WTC11 (cell line): ENCODE data around the gene C1orf198. TPM values are rescaled to one million over a fixed set of nuclear protein-coding genes. Genes with fewer than 3 reads are reported as not detected.

Source experiments
- ATAC-seq: fragments of 200-7000 bp; cut with Tn5 transposase; 2 replicates; pipeline ENCODE4 v1.10.0; 2021; ENCODE audit warnings: mild to moderate bottlenecking, moderate library complexity
- CTCF ChIA-PET: fragments of 300-600 bp; sonication (Branson Sonifier 250); formaldehyde crosslinking; loops from one replicate; lab custom pipeline; 2021; ENCODE audit warnings: antibody characterized with exemption; lab: Charles Lee
- POLR2A ChIA-PET: fragments of 350-600 bp; sonication (Branson Sonifier 250); formaldehyde crosslinking; loops from one replicate; lab custom pipeline; 2021; ENCODE audit warnings: antibody characterized with exemption; lab: Charles Lee
- DNase-seq: peaks from one replicate; pipeline ENCODE4 v3.0.0; 2021; ENCODE audit warnings: low spot score
- H3K27ac Mint-ChIP-seq: 2 replicates; pipeline ENCODE4 v1.8.0; 2021; ENCODE audit warnings: mixed read lengths
- H3K27me3 Mint-ChIP-seq: 2 replicates; pipeline ENCODE4 v1.8.0; 2021; ENCODE audit warnings: low read depth, mild to moderate bottlenecking, moderate library complexity, mixed read lengths
- H3K36me3 Mint-ChIP-seq: 2 replicates; pipeline ENCODE4 v1.8.0; 2021; ENCODE audit warnings: mixed read lengths
- H3K4me1 Mint-ChIP-seq: 2 replicates; pipeline ENCODE4 v1.8.0; 2022; ENCODE audit warnings: mixed read lengths
- H3K4me3 Mint-ChIP-seq: 2 replicates; pipeline ENCODE4 v1.8.0; 2021; ENCODE audit warnings: mild to moderate bottlenecking, moderate library complexity, mixed read lengths
- H3K9me3 Mint-ChIP-seq: 2 replicates; pipeline ENCODE4 v1.8.0; 2021; ENCODE audit warnings: mixed read lengths
- ESRRA ChIP-seq: sonication (generic); formaldehyde crosslinking; IDR thresholded peaks from 2 replicates; pipeline ENCODE4 v1.8.1; 2022; ENCODE audit warnings: mild to moderate bottlenecking, missing genetic modification reagents, borderline replicate concordance
- FOXJ3 ChIP-seq: sonication (generic); formaldehyde crosslinking; IDR thresholded peaks from 2 replicates; pipeline ENCODE4 v1.9.0; 2021; ENCODE audit warnings: missing genetic modification reagents, mild to moderate bottlenecking, borderline replicate concordance
- JAZF1 ChIP-seq: fragments of 250-450 bp; sonication (Bioruptor Pico); IDR thresholded peaks from 2 replicates; pipeline ENCODE4 v1.9.0; 2021; ENCODE audit warnings: moderate library complexity, mild to moderate bottlenecking, inconsistent platforms
- MXD4 ChIP-seq: fragments of 250-450 bp; sonication (Bioruptor Pico); IDR thresholded peaks from 2 replicates; pipeline ENCODE4 v1.8.0; 2021; ENCODE audit warnings: mild to moderate bottlenecking, moderate library complexity, borderline replicate concordance
- MYBL2 ChIP-seq: sonication (generic); formaldehyde crosslinking; IDR thresholded peaks from 2 replicates; pipeline ENCODE4 v1.8.1; 2023; ENCODE audit warnings: mild to moderate bottlenecking, moderate library complexity, missing genetic modification reagents
- NFATC4 ChIP-seq: fragments of 250-450 bp; sonication (Bioruptor Pico); IDR thresholded peaks from 2 replicates; pipeline ENCODE4 v1.9.0; 2021; ENCODE audit warnings: mild to moderate bottlenecking
- NFE2L1 ChIP-seq: sonication (generic); formaldehyde crosslinking; IDR thresholded peaks from 2 replicates; pipeline ENCODE4 v1.8.1; 2023; ENCODE audit warnings: missing genetic modification reagents
- OVOL2 ChIP-seq: fragments of 250-450 bp; sonication (Bioruptor Pico); IDR thresholded peaks from 2 replicates; pipeline ENCODE4 v1.9.0; 2021; ENCODE audit warnings: mild to moderate bottlenecking, borderline replicate concordance
- TEAD4 ChIP-seq: sonication (generic); formaldehyde crosslinking; IDR thresholded peaks from 2 replicates; pipeline ENCODE4 v1.8.0; 2022; ENCODE audit warnings: mild to moderate bottlenecking, missing genetic modification reagents
- TP53 ChIP-seq: sonication (generic); formaldehyde crosslinking; IDR thresholded peaks from 2 replicates; pipeline ENCODE4 v1.8.1; 2023; ENCODE audit warnings: mild to moderate bottlenecking, missing genetic modification reagents
- ZBTB21 ChIP-seq: sonication (generic); formaldehyde crosslinking; IDR thresholded peaks from 2 replicates; pipeline ENCODE4 v1.8.1; 2023; ENCODE audit warnings: mild to moderate bottlenecking, missing genetic modification reagents, borderline replicate concordance
- ZNF138 ChIP-seq: sonication (generic); formaldehyde crosslinking; conservative IDR thresholded peaks from 2 replicates; pipeline ENCODE4 v1.8.1; 2022; ENCODE audit warnings: mild to moderate bottlenecking, moderate library complexity, missing genetic modification reagents
- ZNF232 ChIP-seq: sonication (generic); formaldehyde crosslinking; IDR thresholded peaks from 2 replicates; pipeline ENCODE4 v1.8.0; 2022; ENCODE audit warnings: mild to moderate bottlenecking, missing genetic modification reagents
- ZNF317 ChIP-seq: sonication (generic); formaldehyde crosslinking; IDR thresholded peaks from 2 replicates; pipeline ENCODE4 v1.8.1; 2023; ENCODE audit warnings: low read depth, mild to moderate bottlenecking, moderate library complexity, missing genetic modification reagents, borderline replicate concordance
- ZNF396 ChIP-seq: fragments of 250-450 bp; sonication (Bioruptor Pico); IDR thresholded peaks from 2 replicates; pipeline ENCODE4 v1.8.0; 2021; ENCODE audit warnings: mild to moderate bottlenecking, moderate library complexity, borderline replicate concordance
- total RNA-seq: library from RNA; stranded (reverse); gene quantifications from 3 replicates; pipeline ENCODE4 v1.2.3, GENCODE V29; 2021
- TF ChIP-seq, protein P1 (sequence below): sonication (generic); formaldehyde crosslinking; conservative IDR thresholded peaks from 2 replicates; pipeline ENCODE4 v1.8.1; 2023; ENCODE audit warnings: mild to moderate bottlenecking, low read depth, missing genetic modification reagents, moderate library complexity
- TF ChIP-seq, protein P2 (sequence below): sonication (generic); formaldehyde crosslinking; IDR thresholded peaks from 2 replicates; pipeline ENCODE4 v1.8.0; 2022; ENCODE audit warnings: mild to moderate bottlenecking, missing genetic modification reagents
- TF ChIP-seq, protein P3 (sequence below): fragments of 250-450 bp; sonication (Bioruptor Pico); IDR thresholded peaks from 2 replicates; pipeline ENCODE4 v1.8.0; 2021; ENCODE audit warnings: mild to moderate bottlenecking
- TF ChIP-seq, protein P4 (sequence below): sonication (generic); formaldehyde crosslinking; IDR thresholded peaks from 2 replicates; pipeline ENCODE4 v1.8.0; 2023; ENCODE audit warnings: missing genetic modification reagents
- TF ChIP-seq, protein P5 (sequence below): sonication (generic); formaldehyde crosslinking; IDR thresholded peaks from 2 replicates; pipeline ENCODE4 v1.8.1; 2022; ENCODE audit warnings: mild to moderate bottlenecking, moderate library complexity, missing genetic modification reagents

Gene C1orf198
- total RNA-seq, 1 experiment from 2014 or later = 26.9 TPM

DNA sequence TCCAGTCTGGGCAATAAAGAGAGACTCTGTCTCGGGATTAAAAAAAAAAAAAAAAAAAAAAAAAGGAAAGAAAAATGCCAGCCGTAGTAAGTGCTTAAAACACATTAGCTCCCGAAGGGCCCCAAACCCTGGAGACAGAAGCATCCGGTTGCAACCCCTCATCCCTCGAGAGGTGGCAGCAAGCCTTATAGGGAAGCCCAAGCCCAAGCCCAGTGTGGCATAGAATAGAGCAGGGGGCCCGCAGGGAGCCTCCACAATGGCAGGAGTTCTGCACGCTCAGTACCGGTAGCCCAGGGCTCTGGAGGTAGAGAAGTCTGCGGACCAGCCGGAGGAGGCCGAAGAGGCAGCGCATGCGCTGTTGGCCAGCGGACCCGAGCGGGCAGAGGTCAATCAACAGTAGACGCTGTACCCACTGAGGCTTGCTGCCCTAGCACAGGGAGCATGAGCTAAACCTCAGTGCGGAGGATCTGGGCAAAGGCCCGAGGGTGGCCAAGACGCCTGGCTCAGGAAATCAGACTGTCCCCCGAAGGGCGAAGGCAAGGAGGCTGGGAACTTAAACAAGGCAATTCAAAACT is 34.1 kb upstream of the C1orf198 start (continued):
- TF ChIP-seq, protein P1, sequence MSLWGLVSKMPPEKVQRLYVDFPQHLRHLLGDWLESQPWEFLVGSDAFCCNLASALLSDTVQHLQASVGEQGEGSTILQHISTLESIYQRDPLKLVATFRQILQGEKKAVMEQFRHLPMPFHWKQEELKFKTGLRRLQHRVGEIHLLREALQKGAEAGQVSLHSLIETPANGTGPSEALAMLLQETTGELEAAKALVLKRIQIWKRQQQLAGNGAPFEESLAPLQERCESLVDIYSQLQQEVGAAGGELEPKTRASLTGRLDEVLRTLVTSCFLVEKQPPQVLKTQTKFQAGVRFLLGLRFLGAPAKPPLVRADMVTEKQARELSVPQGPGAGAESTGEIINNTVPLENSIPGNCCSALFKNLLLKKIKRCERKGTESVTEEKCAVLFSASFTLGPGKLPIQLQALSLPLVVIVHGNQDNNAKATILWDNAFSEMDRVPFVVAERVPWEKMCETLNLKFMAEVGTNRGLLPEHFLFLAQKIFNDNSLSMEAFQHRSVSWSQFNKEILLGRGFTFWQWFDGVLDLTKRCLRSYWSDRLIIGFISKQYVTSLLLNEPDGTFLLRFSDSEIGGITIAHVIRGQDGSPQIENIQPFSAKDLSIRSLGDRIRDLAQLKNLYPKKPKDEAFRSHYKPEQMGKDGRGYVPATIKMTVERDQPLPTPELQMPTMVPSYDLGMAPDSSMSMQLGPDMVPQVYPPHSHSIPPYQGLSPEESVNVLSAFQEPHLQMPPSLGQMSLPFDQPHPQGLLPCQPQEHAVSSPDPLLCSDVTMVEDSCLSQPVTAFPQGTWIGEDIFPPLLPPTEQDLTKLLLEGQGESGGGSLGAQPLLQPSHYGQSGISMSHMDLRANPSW (CRISPR knock-in tag) = no peak

DNA sequence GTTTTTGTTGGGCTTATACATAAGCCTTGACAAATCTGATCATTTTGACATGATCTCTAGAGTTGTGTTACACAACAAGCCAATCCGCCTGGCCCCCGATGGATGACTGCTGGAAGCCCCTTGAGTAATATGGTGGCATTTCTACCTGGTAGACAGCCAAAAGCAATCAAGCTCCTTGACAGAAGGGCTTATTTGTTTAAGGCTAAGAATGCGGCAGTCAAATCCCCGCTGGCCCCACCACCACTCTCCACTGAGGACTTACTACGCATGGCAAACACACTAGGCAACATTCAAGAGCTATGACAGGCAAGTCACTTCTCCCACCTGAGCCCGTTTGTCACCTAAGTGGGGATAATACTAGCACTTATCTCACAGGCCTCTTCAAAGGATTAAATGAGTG is 33.4 kb upstream of the C1orf198 start:
- DNase-seq = no peak
- POLR2A ChIA-PET = no interaction called here

DNA sequence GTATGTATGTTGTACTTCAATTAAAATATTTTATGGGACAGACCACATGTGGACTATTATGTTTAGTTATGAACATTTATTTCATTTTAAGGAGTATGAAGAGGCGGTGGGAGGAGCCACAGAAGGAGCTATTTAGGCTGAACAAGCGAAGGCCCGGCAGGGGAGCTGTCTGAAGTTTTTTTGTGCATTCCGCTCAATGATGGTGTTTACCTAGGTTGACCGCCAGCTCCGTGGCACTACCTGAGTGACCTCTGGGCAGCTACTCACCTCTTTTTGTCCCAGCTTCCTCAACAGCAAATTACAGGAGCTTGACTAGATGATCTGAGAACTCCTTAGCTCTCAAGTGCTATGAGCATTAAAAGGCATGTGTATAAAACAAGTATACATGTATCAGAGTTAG is 32.7 kb upstream of the C1orf198 start:
- POLR2A ChIA-PET = no interaction called here
- CTCF ChIA-PET = interaction anchor here (0.8 to 1.3 kb wide), 3 partner anchors 22 to 262 kb away, joined by 3 to 6 read pairs (median 3); no protein-coding TSS in a partner anchor
- Mint-ChIP-seq H3K36me3 (no peaks in the 10 kb centered on the region), H3K4me3 (no peak overlapping the region), H3K27me3 (no peaks in the 10 kb centered on the region), H3K4me1 (no peaks in the 10 kb centered on the region), H3K9me3 (peaks cover 8% of the 10 kb centered on the region), H3K27ac (no peak overlapping the region)
- no peak for ATAC-seq
- TF ChIP-seq ZNF317 (no peak), TEAD4 (CRISPR knock-in tag) (no peak), ZNF138 (CRISPR knock-in tag) (no peak), JAZF1 (CRISPR knock-in tag) (no peak), MYBL2 (no peak), NFATC4 (CRISPR knock-in tag) (no peak), ZNF232 (CRISPR knock-in tag) (no peak), ZNF396 (no peak), ESRRA (no peak), FOXJ3 (no peak)
- TF ChIP-seq, protein P2, sequence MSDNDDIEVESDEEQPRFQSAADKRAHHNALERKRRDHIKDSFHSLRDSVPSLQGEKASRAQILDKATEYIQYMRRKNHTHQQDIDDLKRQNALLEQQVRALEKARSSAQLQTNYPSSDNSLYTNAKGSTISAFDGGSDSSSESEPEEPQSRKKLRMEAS (CRISPR knock-in tag) = no peak
- TF ChIP-seq, protein P3, sequence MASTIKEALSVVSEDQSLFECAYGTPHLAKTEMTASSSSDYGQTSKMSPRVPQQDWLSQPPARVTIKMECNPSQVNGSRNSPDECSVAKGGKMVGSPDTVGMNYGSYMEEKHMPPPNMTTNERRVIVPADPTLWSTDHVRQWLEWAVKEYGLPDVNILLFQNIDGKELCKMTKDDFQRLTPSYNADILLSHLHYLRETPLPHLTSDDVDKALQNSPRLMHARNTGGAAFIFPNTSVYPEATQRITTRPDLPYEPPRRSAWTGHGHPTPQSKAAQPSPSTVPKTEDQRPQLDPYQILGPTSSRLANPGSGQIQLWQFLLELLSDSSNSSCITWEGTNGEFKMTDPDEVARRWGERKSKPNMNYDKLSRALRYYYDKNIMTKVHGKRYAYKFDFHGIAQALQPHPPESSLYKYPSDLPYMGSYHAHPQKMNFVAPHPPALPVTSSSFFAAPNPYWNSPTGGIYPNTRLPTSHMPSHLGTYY = no peak
- TF ChIP-seq, protein P4, sequence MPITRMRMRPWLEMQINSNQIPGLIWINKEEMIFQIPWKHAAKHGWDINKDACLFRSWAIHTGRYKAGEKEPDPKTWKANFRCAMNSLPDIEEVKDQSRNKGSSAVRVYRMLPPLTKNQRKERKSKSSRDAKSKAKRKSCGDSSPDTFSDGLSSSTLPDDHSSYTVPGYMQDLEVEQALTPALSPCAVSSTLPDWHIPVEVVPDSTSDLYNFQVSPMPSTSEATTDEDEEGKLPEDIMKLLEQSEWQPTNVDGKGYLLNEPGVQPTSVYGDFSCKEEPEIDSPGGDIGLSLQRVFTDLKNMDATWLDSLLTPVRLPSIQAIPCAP = no peak
- TF ChIP-seq, all 79 proteins: peak for 0
- no peak for DNase-seq

More for the DNA sequence above, 33.4 kb upstream of the C1orf198 start:
- no peaks in the 10 kb centered on the region for H3K4me1 Mint-ChIP-seq
- no peaks in the 10 kb centered on the region for H3K36me3 Mint-ChIP-seq
- no peak overlapping the region for H3K4me3 Mint-ChIP-seq
- CTCF ChIA-PET = interaction anchor here (0.8 to 1.7 kb wide), 4 partner anchors 21 to 309 kb away, joined by 3 to 7 read pairs (median 4); no protein-coding TSS in a partner anchor
- H3K9me3 Mint-ChIP-seq = peaks cover 8% of the 10 kb centered on the region
- TF ChIP-seq ZBTB21 (CRISPR knock-in tag) (no peak), NFE2L1 (CRISPR knock-in tag) (no peak)
- H3K27ac Mint-ChIP-seq = no peak overlapping the region
- H3K27me3 Mint-ChIP-seq = no peaks in the 10 kb centered on the region
- no peak for ATAC-seq

DNA sequence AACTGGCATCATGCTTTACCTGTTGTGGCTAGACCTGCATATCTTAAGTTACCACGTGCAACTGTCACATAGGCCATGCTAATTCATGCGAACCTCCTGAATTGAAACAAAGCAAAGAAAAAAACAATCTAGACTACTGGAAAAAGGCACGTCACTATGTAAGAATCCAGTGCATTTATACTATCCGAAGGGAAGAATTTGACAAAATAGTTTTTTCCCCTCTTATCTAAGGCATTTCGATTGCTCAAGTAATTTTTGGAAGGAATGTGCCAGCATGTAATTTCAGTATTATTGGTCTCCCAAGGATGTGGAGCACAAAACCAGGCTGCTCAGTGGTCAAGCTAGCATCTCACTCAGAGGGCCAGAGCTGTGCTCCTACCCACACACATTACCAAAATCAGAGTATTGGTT is 31.5 kb upstream of the C1orf198 start:
- Mint-ChIP-seq H3K27me3 (no peaks in the 10 kb centered on the region), H3K27ac (no peak overlapping the region), H3K9me3 (peaks cover 8% of the 10 kb centered on the region)
- no peak for DNase-seq
- POLR2A ChIA-PET = no interaction called here
- TF ChIP-seq NFATC4 (CRISPR knock-in tag) (no peak), MXD4 (no peak), OVOL2 (CRISPR knock-in tag) (no peak), TP53 (CRISPR knock-in tag) (no peak)
- TF ChIP-seq, protein P5, sequence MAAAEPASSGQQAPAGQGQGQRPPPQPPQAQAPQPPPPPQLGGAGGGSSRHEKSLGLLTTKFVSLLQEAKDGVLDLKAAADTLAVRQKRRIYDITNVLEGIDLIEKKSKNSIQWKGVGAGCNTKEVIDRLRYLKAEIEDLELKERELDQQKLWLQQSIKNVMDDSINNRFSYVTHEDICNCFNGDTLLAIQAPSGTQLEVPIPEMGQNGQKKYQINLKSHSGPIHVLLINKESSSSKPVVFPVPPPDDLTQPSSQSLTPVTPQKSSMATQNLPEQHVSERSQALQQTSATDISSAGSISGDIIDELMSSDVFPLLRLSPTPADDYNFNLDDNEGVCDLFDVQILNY (CRISPR knock-in tag) = no peak
- TF ChIP-seq, protein P2 (CRISPR knock-in tag) = no peak
- TF ChIP-seq, all 79 proteins: peak for 0
- H3K36me3 Mint-ChIP-seq = no peaks in the 10 kb centered on the region
- H3K4me3 Mint-ChIP-seq = no peak overlapping the region
- CTCF ChIA-PET = no interaction called here
- H3K4me1 Mint-ChIP-seq = no peaks in the 10 kb centered on the region
- no peak for ATAC-seq
